HCT116 (cell line): Measurements from ENCODE around the gene ABCC11. TPM values are rescaled to one million over a fixed set of nuclear protein-coding genes. Genes with fewer than 3 reads are reported as not detected.

Experiments used
- ATAC-seq: fragments of 200-7000 bp; cut with Tn5 transposase; 2 replicates; pipeline ENCODE4 v1.9.1; 2020; ENCODE audit warnings: mild to moderate bottlenecking, moderate library complexity
- BruUV-seq: library from RNA; stranded (reverse); fragments of 400-500 nt; replicated peaks from 2 replicates; lab custom pipeline; 2021; lab: Mats Ljungman, UMichigan
- CTCF ChIA-PET: fragments of 300-600 bp; sonication (Branson Sonifier 250); formaldehyde crosslinking; loops from one replicate; lab custom pipeline; 2021; ENCODE audit warnings: antibody characterized with exemption; lab: Charles Lee
- POLR2A ChIA-PET: fragments of 300-600, 350-600 bp; sonication (Branson Sonifier 250); formaldehyde crosslinking; loops from one replicate; lab custom pipeline; 2021; ENCODE audit warnings: antibody characterized with exemption; lab: Charles Lee
- RAD21 ChIA-PET, 2 experiments: fragments of 300-600 bp; sonication (Branson Sonifier 250); formaldehyde crosslinking; loops; one replicate each; lab custom pipeline; 2023; ENCODE audit warnings: low total read pairs in 2 of 2; ENCODE audit not compliant: uncharacterized antibody in 2 of 2, unreplicated experiment in 2 of 2, low non-redundant PET in 1 of 2; lab: Charles Lee
- DNase-seq: peaks from one replicate; pipeline ENCODE4 v3.0.0-alpha.2; 2010; ENCODE audit warnings: low read depth, low spot score
- H2AFZ ChIP-seq: fragments of 200-600 bp; shearing (Covaris generic), sonication (generic); 2 replicates; pipeline ENCODE4 v1.6.1; 2017; ENCODE audit warnings: low read depth, mixed run types, mixed read lengths, antibody characterized with exemption, low read length; ENCODE audit not compliant: poor library complexity, severe bottlenecking
- H3K27ac ChIP-seq: 2 replicates; pipeline ENCODE4 v1.5.1; 2012; ENCODE audit warnings: low read depth, low read length
- H3K27me3 ChIP-seq: fragments of 200-600 bp; sonication (generic); 2 replicates; pipeline ENCODE4 v1.6.1; 2016; ENCODE audit warnings: mixed run types, low read length, mixed read lengths; ENCODE audit not compliant: insufficient read depth
- H3K36me3 ChIP-seq, 2 experiments: fragments of 200-500 bp in 1 of 2; fragments of 200-600 bp in 1 of 2; sonication (Bioruptor generic) in 1 of 2; sonication (generic) in 1 of 2; 2 replicates each; pipeline versions ENCODE4 v1.5.1 to v1.6.1; 2014 to 2016; ENCODE audit warnings: low read length in 2 of 2, inconsistent platforms in 1 of 2, mixed read lengths in 1 of 2, mixed run types in 1 of 2; ENCODE audit not compliant: insufficient read depth in 2 of 2, control insufficient read depth in 1 of 2
- H3K4me1 ChIP-seq, 2 experiments: fragments of 200-600 bp in 1 of 2; sonication (generic) in 1 of 2; 2 replicates each; pipeline versions ENCODE4 v1.5.1 to v1.6.1; 2012 to 2017; ENCODE audit warnings: low read length in 2 of 2, inconsistent platforms in 1 of 2, mild to moderate bottlenecking in 1 of 2, mixed read lengths in 1 of 2, mixed run types in 1 of 2, moderate library complexity in 1 of 2; ENCODE audit not compliant: insufficient read depth in 2 of 2, control insufficient read depth in 1 of 2
- H3K4me2 ChIP-seq: fragments of 200-600 bp; sonication (generic); 2 replicates; pipeline ENCODE4 v1.6.1; 2017; ENCODE audit warnings: mixed run types, low read length, mixed read lengths
- H3K4me3 ChIP-seq, 2 experiments: fragments of 200-600 bp in 1 of 2; sonication (generic) in 1 of 2; replicated peaks in 1 of 2; 2 replicates each; pipeline ENCODE4 v1.5.1; 2011 to 2016; ENCODE audit warnings: low read length in 2 of 2, control low read depth in 1 of 2, low read depth in 1 of 2, mild to moderate bottlenecking in 1 of 2, mixed read lengths in 1 of 2, mixed run types in 1 of 2
- H3K79me2 ChIP-seq: fragments of 200-600 bp; sonication (generic); 2 replicates; pipeline ENCODE4 v1.6.1; 2017; ENCODE audit warnings: mild to moderate bottlenecking, mixed run types, low read length, moderate library complexity, mixed read lengths; ENCODE audit not compliant: insufficient read depth
- H3K9ac ChIP-seq: fragments of 200-600 bp; sonication (generic); 2 replicates; pipeline ENCODE4 v1.6.1; 2016; ENCODE audit warnings: low read length, mixed read lengths
- H3K9me2 ChIP-seq: fragments of 200-600 bp; sonication (generic), shearing (Covaris generic); 2 replicates; pipeline ENCODE4 v1.6.1; 2017; ENCODE audit warnings: mixed run types, mild to moderate bottlenecking, moderate library complexity; ENCODE audit not compliant: insufficient read depth
- H3K9me3 ChIP-seq, 2 experiments: fragments of 200-500 bp in 1 of 2; fragments of 200-600 bp in 1 of 2; sonication (Bioruptor generic) in 1 of 2; sonication (generic) in 1 of 2; 2 replicates each; pipeline ENCODE4 v1.6.1; 2014 to 2017; ENCODE audit warnings: low read length in 2 of 2, mixed read lengths in 2 of 2, inconsistent platforms in 1 of 2, low read depth in 1 of 2, mild to moderate bottlenecking in 1 of 2, mixed run types in 1 of 2, moderate library complexity in 1 of 2; ENCODE audit not compliant: control insufficient read depth in 1 of 2, insufficient read depth in 1 of 2
- H4K20me1 ChIP-seq: fragments of 200-600 bp; sonication (generic), shearing (Covaris generic); 2 replicates; pipeline ENCODE4 v1.6.1; 2017; ENCODE audit warnings: mixed run types, mild to moderate bottlenecking, moderate library complexity; ENCODE audit not compliant: insufficient read depth
- CEBPB ChIP-seq: IDR thresholded peaks from 2 replicates; pipeline ENCODE4 v1.6.1; 2012; ENCODE audit warnings: low read depth
- EGR1 ChIP-seq: IDR thresholded peaks from 2 replicates; pipeline ENCODE4 v1.6.1; 2012; ENCODE audit warnings: low read depth
- EZH2 ChIP-seq: fragments of 200-600 bp; sonication (generic); IDR thresholded peaks from 2 replicates; pipeline ENCODE4 v1.6.1; 2017; ENCODE audit warnings: antibody characterized with exemption, mixed run types
- EZH2phosphoT487 ChIP-seq: fragments of 200-600 bp; IDR thresholded peaks from 2 replicates; pipeline ENCODE4 v1.6.1; 2018; ENCODE audit warnings: antibody characterized with exemption, borderline replicate concordance
- FOSL1 ChIP-seq: IDR thresholded peaks from 2 replicates; pipeline ENCODE4 v1.6.1; 2012; ENCODE audit warnings: low read depth
- JUND ChIP-seq: IDR thresholded peaks from 2 replicates; pipeline ENCODE4 v1.6.1; 2012
- MAX ChIP-seq: IDR thresholded peaks from 2 replicates; pipeline ENCODE4 v1.6.1; 2012
- POLR2AphosphoS5 ChIP-seq: IDR thresholded peaks from 2 replicates; pipeline ENCODE4 v1.6.1; 2011; ENCODE audit warnings: mild to moderate bottlenecking, low read depth, low read length, moderate library complexity
- RAD21 ChIP-seq: IDR thresholded peaks from 2 replicates; pipeline ENCODE4 v1.6.1; 2012; ENCODE audit warnings: low read depth, mild to moderate bottlenecking
- SP1 ChIP-seq: IDR thresholded peaks from 2 replicates; pipeline ENCODE4 v1.6.1; 2012; ENCODE audit warnings: low read depth
- YY1 ChIP-seq: IDR thresholded peaks from 2 replicates; pipeline ENCODE4 v1.6.1; 2011; ENCODE audit warnings: low read length, low read depth, moderate library complexity, mild to moderate bottlenecking; ENCODE audit not compliant: insufficient replicate concordance; ENCODE audit errors: extremely low read depth
- ZBTB33 ChIP-seq: IDR thresholded peaks from 2 replicates; pipeline ENCODE4 v1.6.1; 2011; ENCODE audit warnings: mild to moderate bottlenecking, low read length, moderate library complexity; ENCODE audit not compliant: insufficient replicate concordance; ENCODE audit errors: extremely low read depth
- ZNF274 ChIP-seq: fragments of 200-500 bp; sonication (Bioruptor generic); IDR thresholded peaks from 2 replicates; pipeline ENCODE4 v1.6.1; 2014; ENCODE audit warnings: mild to moderate bottlenecking, low read depth, low read length, inconsistent platforms
- intact Hi-C: fragments of 100-400 bp; cut with micrococcal nuclease; formaldehyde crosslinking; loops from 2 replicates; pipeline ENCODE4 v1.10.0; 2022
- total RNA-seq: library from RNA; stranded (reverse); gene quantifications from one replicate; pipeline ENCODE4 v1.2.1, GENCODE V29; 2021; ENCODE audit not compliant: unreplicated experiment

The ABCC11 gene
- total RNA-seq, 1 experiment from 2014 or later, result 0.54 TPM

- TF ChIP-seq ZBTB33 (no peak), CEBPB (no peak), ZNF274 (no peak), POLR2AphosphoS5 (no peak), EGR1 (no peak), EZH2 (no peak), YY1 (no peak), MAX (no peak)
- TF ChIP-seq, all 23 proteins: peak for 0
These were observed 126.1 kb downstream of the ABCC11 start (continued) for GRCh38 chr16:48121276-48121675.

GRCh38 chr16:48118841-48119240 is 128.5 kb downstream of the ABCC11 start:
- ChIA-PET POLR2A (no interaction called here), CTCF (no interaction called here), RAD21 (no interaction called here)
- Histone ChIP-seq H3K36me3 (no peaks in the 10 kb centered on the region), H3K4me3 (no peak overlapping the region), H3K4me2 (no peak overlapping the region), H3K27ac (no peak overlapping the region), H2AFZ (no peak overlapping the region), H3K79me2 (no peaks in the 10 kb centered on the region), H3K9me3 (no peaks in the 10 kb centered on the region), H3K9ac (no peak overlapping the region), H3K4me1 (peaks cover 10 to 23% of the 10 kb centered on the region in 2 experiments), H4K20me1 (no peaks in the 10 kb centered on the region), H3K27me3 (no peaks in the 10 kb centered on the region), H3K9me2 (no peaks in the 10 kb centered on the region)
- ATAC-seq (no peak), DNase-seq (no peak)
- TF ChIP-seq EZH2phosphoT487 (no peak), FOSL1 (no peak), ZBTB33 (no peak), JUND (no peak), RAD21 (no peak), SP1 (no peak), CEBPB (no peak), YY1 (no peak)
- BruUV-seq, result no TSS peak
- intact Hi-C loops, result no loop called here
